ENCODE data around the gene COPG1. TPM values are rescaled to one million over a fixed set of nuclear protein-coding genes. Genes with fewer than 3 reads are reported as not detected.

COPG1 gene, protein sequence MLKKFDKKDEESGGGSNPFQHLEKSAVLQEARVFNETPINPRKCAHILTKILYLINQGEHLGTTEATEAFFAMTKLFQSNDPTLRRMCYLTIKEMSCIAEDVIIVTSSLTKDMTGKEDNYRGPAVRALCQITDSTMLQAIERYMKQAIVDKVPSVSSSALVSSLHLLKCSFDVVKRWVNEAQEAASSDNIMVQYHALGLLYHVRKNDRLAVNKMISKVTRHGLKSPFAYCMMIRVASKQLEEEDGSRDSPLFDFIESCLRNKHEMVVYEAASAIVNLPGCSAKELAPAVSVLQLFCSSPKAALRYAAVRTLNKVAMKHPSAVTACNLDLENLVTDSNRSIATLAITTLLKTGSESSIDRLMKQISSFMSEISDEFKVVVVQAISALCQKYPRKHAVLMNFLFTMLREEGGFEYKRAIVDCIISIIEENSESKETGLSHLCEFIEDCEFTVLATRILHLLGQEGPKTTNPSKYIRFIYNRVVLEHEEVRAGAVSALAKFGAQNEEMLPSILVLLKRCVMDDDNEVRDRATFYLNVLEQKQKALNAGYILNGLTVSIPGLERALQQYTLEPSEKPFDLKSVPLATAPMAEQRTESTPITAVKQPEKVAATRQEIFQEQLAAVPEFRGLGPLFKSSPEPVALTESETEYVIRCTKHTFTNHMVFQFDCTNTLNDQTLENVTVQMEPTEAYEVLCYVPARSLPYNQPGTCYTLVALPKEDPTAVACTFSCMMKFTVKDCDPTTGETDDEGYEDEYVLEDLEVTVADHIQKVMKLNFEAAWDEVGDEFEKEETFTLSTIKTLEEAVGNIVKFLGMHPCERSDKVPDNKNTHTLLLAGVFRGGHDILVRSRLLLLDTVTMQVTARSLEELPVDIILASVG
- 77.0 to 92.2 TPM (median 77.4 TPM) in 5 replicates for total RNA-seq (2022; extraction: Qiagen RNA extraction; ENCODE audit: low read depth)

DNA sequence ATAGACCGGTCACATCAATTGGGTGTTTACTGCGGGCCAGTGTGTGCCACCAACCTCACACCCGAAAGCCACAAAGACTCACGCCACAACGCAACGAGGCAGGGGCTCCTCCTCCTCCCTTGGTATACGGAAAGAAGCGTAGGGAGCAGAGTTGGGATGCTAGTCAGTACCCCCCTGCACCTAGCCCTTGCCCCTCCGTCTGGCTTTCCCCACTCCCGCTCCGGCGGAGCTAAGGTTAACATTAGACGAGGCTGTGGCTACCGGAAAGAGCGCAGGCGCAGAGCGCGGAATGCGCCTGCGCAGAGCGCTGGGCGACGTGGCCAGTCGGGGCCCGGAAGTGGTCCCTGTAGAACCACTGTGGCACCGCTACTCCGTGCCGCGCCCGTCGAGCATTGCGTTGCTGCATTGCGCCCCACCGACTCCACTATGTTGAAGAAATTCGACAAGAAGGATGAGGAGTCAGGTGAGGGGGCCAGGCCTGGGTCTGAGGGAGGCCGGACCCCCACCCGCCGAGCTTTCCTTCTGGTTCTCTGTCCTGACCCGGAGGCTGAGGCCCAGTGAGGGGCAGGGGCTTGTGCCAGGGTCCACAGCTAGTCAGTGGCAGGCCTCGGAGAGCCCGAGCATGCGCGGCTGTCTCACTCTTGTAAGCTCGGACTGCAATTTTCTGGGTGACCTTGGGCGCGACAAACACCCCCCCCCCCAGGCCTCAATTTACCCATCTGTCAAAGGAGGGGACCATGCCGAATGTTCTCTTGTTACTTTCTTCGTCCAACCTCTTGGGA is at the start of gene COPG1:
Gene COPG1 (plus strand): TSS at position 323 of the 782 bp plus-strand sequence. CDS start 104 bp downstream, at position 427.

DNA sequence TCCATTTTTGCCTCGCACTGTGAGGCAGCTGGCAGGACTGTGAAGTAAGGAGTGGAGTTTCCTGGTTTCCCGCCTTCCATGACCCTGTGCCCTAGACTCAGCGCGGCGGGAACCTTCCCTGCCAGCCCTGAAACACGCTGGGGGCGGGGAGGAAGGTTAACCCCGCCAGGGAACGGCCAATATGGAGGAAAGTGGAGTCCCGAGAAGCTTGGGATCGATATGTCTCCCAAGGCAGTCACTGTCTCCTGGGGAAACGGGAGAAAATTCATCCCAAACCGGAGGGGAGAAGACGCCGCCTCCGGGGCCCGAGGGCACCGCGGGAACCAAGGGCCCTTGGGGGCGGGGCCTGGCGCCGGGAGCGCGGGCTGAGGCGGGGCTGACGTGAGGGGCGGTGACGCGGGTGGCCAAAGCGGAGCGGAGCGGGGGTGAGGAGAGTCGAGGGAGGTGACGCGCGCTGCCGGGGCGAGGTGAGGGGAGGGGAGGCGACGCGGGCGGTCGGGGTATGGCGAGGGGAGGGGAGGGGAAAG is 29.1 kb downstream of the COPG1 start, which contains the start of gene HMCES:
Gene HMCES (plus strand): TSS at position 432 of the 527 bp plus-strand sequence. CDS start 863 bp downstream, outside the sequence.

Other genes with a start within 250 kb of the COPG1 start
- not detected in 5 replicates for gene EFCC1, start 248.3 kb upstream of the COPG1 start, total RNA-seq (2022; extraction: Qiagen RNA extraction; ENCODE audit: low read depth)
- not detected in 5 replicates for gene GP9, start 188.8 kb upstream of the COPG1 start, total RNA-seq (2022; extraction: Qiagen RNA extraction; ENCODE audit: low read depth)
- gene RAB43, start 127.8 kb upstream of the COPG1 start, total RNA-seq (2022; extraction: Qiagen RNA extraction; ENCODE audit: low read depth), result 3.1 to 7.3 TPM (median 4.7 TPM) in 5 replicates
- 19.0 to 24.5 TPM (median 22.6 TPM) in 5 replicates for gene ISY1, start 88.5 kb upstream of the COPG1 start, total RNA-seq (2022; extraction: Qiagen RNA extraction; ENCODE audit: low read depth)
- 333 to 368 TPM (median 346 TPM) in 5 replicates for gene CNBP, start 65.7 kb upstream of the COPG1 start, total RNA-seq (2022; extraction: Qiagen RNA extraction; ENCODE audit: low read depth)
- 40.5 to 45.3 TPM (median 43.6 TPM) in 5 replicates for gene HMCES, start 29.3 kb downstream of the COPG1 start, total RNA-seq (2022; extraction: Qiagen RNA extraction; ENCODE audit: low read depth)
- gene EFCAB12, start 179.0 kb downstream of the COPG1 start, total RNA-seq (2022; extraction: Qiagen RNA extraction; ENCODE audit: low read depth), result 0.40 to 0.67 TPM (median 0.51 TPM) in 5 replicates
- gene MBD4, start 190.3 kb downstream of the COPG1 start, total RNA-seq (2022; extraction: Qiagen RNA extraction; ENCODE audit: low read depth), result 20.8 to 27.0 TPM (median 22.7 TPM) in 5 replicates
- 11.8 to 14.5 TPM (median 13.5 TPM) in 5 replicates for gene IFT122, start 190.6 kb downstream of the COPG1 start, total RNA-seq (2022; extraction: Qiagen RNA extraction; ENCODE audit: low read depth)